T-helper 22 cell (primary cell): ENCODE data around the gene CHDH.

Source experiments
- DNase-seq: peaks from one replicate; pipeline ENCODE4 v3.0.0-alpha.2; 2020; ENCODE audit warnings: low read depth

CHDH gene

GRCh38 chr3:53789459-53789858 lies 56.8 kb downstream of the CHDH start:
- DNase-seq = no peak

GRCh38 chr3:53788038-53788437 lies 58.2 kb downstream of the CHDH start:
- DNase-seq = no peak

- DNase-seq = no peak
These were observed 59.2 kb downstream of the CHDH start for GRCh38 chr3:53787016-53787415.

GRCh38 chr3:53780806-53781205 lies 65.4 kb downstream of the CHDH start:
- DNase-seq = no peak

- no peak for DNase-seq
These were observed 66.0 kb downstream of the CHDH start for GRCh38 chr3:53780171-53780570.

- no peak for DNase-seq
These were observed 68.1 kb downstream of the CHDH start for GRCh38 chr3:53778153-53778552.

- DNase-seq = no peak
These were observed 68.8 kb downstream of the CHDH start for GRCh38 chr3:53777468-53777867.

GRCh38 chr3:53776494-53777101 lies 69.6 kb downstream of the CHDH start:
- DNase-seq = no peak

- DNase-seq = no peak
These were observed 70.4 kb downstream of the CHDH start for GRCh38 chr3:53775834-53776251.

GRCh38 chr3:53775018-53775417 lies 71.2 kb downstream of the CHDH start:
- DNase-seq = no peak

GRCh38 chr3:53774414-53774813 lies 71.8 kb downstream of the CHDH start:
- DNase-seq = no peak

GRCh38 chr3:53773611-53774368 lies 72.4 kb downstream of the CHDH start:
- no peak for DNase-seq

GRCh38 chr3:53773021-53773436 lies 73.2 kb downstream of the CHDH start:
- DNase-seq = no peak

- DNase-seq = no peak
These were observed 73.7 kb downstream of the CHDH start for GRCh38 chr3:53772562-53772961.

- DNase-seq = no peak
These were observed 77.5 kb downstream of the CHDH start for GRCh38 chr3:53768478-53769459.

- DNase-seq = no peak
These were observed 79.5 kb downstream of the CHDH start for GRCh38 chr3:53766706-53767105.

GRCh38 chr3:53765753-53766152 lies 80.5 kb downstream of the CHDH start:
- no peak for DNase-seq

- DNase-seq = no peak
These were observed 82.0 kb downstream of the CHDH start for GRCh38 chr3:53764026-53764775.

- DNase-seq = no peak
These were observed 82.9 kb downstream of the CHDH start for GRCh38 chr3:53763353-53763752.
